HEK293 (cell line): Measurements from ENCODE around the gene CCL4.
"Not testable (repeated sequence)": the region's sequence is repeated elsewhere in the genome, so short reads cannot be mapped to it uniquely, and the experiment has no call there.

Experiments
- CTCF ChIA-PET: fragments of 350-600 bp; formaldehyde crosslinking; extraction: SDS; loops from one replicate; lab custom pipeline; 2021; ENCODE audit warnings: antibody characterized with exemption; lab: Yijun Ruan, JAX
- POLR2A ChIA-PET: fragments of 300-600 bp; formaldehyde crosslinking; extraction: SDS; loops from one replicate; lab custom pipeline; 2020; ENCODE audit warnings: antibody characterized with exemption, inconsistent platforms; lab: Yijun Ruan, JAX
- H3K27ac ChIP-seq: fragments of 200-500 bp; sonication (Bioruptor generic); 2 replicates; pipeline ENCODE4 v1.5.1; 2014; ENCODE audit warnings: low read depth, low read length, control low read depth, inconsistent platforms; ENCODE audit errors: extremely low read depth
- H3K36me3 ChIP-seq, 2 experiments: fragments of 200-500 bp in 1 of 2; sonication (Bioruptor generic) in 1 of 2; 1 replicate in 1 of 2; 2 replicates in 1 of 2; pipeline ENCODE4 v1.5.1; 2014 to 2017; ENCODE audit warnings: inconsistent platforms in 2 of 2, low read length in 2 of 2; ENCODE audit not compliant: control insufficient read depth in 2 of 2, insufficient read depth in 1 of 2
- H3K4me1 ChIP-seq: fragments of 200-500 bp; sonication (Bioruptor generic); 2 replicates; pipeline ENCODE4 v1.5.1; 2014; ENCODE audit warnings: mild to moderate bottlenecking, low read length, inconsistent platforms; ENCODE audit not compliant: control insufficient read depth, insufficient read depth
- H3K4me3 ChIP-seq: 2 replicates; pipeline ENCODE4 v1.5.1; 2011; ENCODE audit warnings: low read depth, mild to moderate bottlenecking, control low read depth, low read length, moderate library complexity
- H3K9me3 ChIP-seq: fragments of 200-500 bp; sonication (Bioruptor generic); 2 replicates; pipeline ENCODE4 v1.5.1; 2014; ENCODE audit warnings: low read depth, low read length, inconsistent platforms; ENCODE audit not compliant: control insufficient read depth, insufficient read depth
- RBAK ChIP-seq: fragments of 450-650 bp; formaldehyde crosslinking; IDR thresholded peaks from 2 replicates; pipeline ENCODE4 v1.5.1; 2016; ENCODE audit warnings: missing biosample characterization, missing genetic modification characterization
- ZBTB11 ChIP-seq: fragments of 450-650 bp; formaldehyde crosslinking; conservative IDR thresholded peaks from 2 replicates; pipeline ENCODE4 v1.5.1; 2016; ENCODE audit warnings: low read depth, missing biosample characterization, missing genetic modification characterization
- ZBTB20 ChIP-seq: fragments of 450-650 bp; formaldehyde crosslinking; IDR thresholded peaks from 2 replicates; pipeline ENCODE4 v1.5.1; 2016; ENCODE audit warnings: missing biosample characterization, missing genetic modification characterization
- ZNF335 ChIP-seq: fragments of 450-650 bp; formaldehyde crosslinking; conservative IDR thresholded peaks from 2 replicates; pipeline ENCODE4 v1.5.1; 2016; ENCODE audit warnings: missing biosample characterization, missing genetic modification characterization
- ZNF354C ChIP-seq: fragments of 450-650 bp; formaldehyde crosslinking; IDR thresholded peaks from 2 replicates; pipeline ENCODE4 v1.5.1; 2016; ENCODE audit warnings: missing biosample characterization, missing genetic modification characterization, low read depth, borderline replicate concordance
- ZNF501 ChIP-seq: fragments of 450-650 bp; formaldehyde crosslinking; IDR thresholded peaks from 2 replicates; pipeline ENCODE4 v1.5.1; 2016; ENCODE audit warnings: missing biosample characterization, missing genetic modification characterization
- ZNF664 ChIP-seq: fragments of 450-650 bp; formaldehyde crosslinking; IDR thresholded peaks from 2 replicates; pipeline ENCODE4 v1.5.1; 2016; ENCODE audit warnings: missing biosample characterization, missing genetic modification characterization
- ZNF843 ChIP-seq: fragments of 450-650 bp; formaldehyde crosslinking; IDR thresholded peaks from 2 replicates; pipeline ENCODE4 v1.5.1; 2016; ENCODE audit warnings: missing biosample characterization, missing genetic modification characterization
- ZSCAN30 ChIP-seq: fragments of 450-650 bp; IDR thresholded peaks from 2 replicates; pipeline ENCODE4 v1.5.1; 2018; ENCODE audit warnings: missing biosample characterization, mild to moderate bottlenecking, missing genetic modification characterization, moderate library complexity
- ZSCAN5A ChIP-seq: fragments of 450-650 bp; formaldehyde crosslinking; IDR thresholded peaks from 2 replicates; pipeline ENCODE4 v1.5.1; 2016; ENCODE audit warnings: missing biosample characterization, missing genetic modification characterization

Gene CCL4

DNA sequence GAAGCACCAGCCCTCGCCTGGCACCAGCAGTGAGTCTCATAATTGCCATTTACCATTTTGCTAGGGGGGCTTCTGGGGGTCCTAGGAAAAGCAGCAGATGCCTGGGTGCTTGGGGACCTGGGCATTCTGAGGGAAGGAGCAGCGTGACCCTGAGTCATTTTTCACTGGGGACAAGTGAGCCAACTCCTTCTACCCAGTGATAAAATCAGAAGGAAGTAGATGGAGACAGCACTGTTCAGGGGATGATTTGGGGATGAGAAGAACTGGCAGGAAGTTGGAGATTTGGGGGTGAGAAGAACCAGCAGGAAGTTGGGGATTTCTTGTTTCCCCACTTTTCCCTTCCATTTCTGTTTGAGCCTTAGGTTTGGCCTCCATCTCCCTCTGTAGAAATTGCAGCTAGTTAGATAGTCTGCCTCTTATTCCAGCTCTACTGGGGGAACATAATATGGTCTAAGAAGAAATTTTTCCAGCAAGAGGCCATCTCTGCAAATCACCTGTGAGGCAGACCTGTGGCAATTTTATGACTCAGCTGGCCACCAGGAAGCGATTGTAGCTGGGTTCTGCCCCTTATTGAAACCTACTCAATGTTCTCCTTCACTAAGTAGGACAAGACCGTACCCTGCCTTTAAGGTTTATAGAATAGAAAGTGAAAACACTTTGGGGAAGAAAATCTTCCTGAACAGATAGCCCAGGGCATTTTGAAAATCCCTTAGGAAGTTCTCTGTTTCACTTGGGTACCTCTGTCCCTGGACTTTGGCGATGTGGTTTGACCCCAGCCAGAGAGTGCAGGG, 21.8 kb upstream of the CCL4 start:
- CTCF ChIA-PET, result interaction anchor here (1.8 kb wide), 1 partner anchor 10 kb away, joined by 8 read pairs; no protein-coding TSS in a partner anchor

GRCh38 chr17:36082482-36083120, 21.0 kb upstream of the CCL4 start:
- POLR2A ChIA-PET, result not testable (repeated sequence)
- TF ChIP-seq ZBTB11 (tag by site-specific recombination), result peak; percentile 75
- CTCF ChIA-PET, result interaction anchor here (1.1 to 1.8 kb wide), 2 partner anchors 10 to 66 kb away, joined by 4 to 8 read pairs; no protein-coding TSS in a partner anchor

More for the DNA sequence above, 21.8 kb upstream of the CCL4 start:
- H3K4me1 ChIP-seq, H3K36me3 ChIP-seq, H3K9me3 ChIP-seq, H3K4me3 ChIP-seq, POLR2A ChIA-PET, H3K27ac ChIP-seq: not testable (repeated sequence)

GRCh38 chr17:36083691-36084090, 19.9 kb upstream of the CCL4 start:
- not testable (repeated sequence) for H3K27ac ChIP-seq
- CTCF ChIA-PET, result interaction anchor here (0.6 to 1.1 kb wide), 2 partner anchors 65 to 141 kb away, joined by 3 to 4 read pairs; no protein-coding TSS in a partner anchor

More at GRCh38 chr17:36082482-36083120, 21.0 kb upstream of the CCL4 start:
- H3K36me3 ChIP-seq, H3K27ac ChIP-seq, H3K4me1 ChIP-seq, H3K9me3 ChIP-seq, H3K4me3 ChIP-seq: not testable (repeated sequence)

DNA sequence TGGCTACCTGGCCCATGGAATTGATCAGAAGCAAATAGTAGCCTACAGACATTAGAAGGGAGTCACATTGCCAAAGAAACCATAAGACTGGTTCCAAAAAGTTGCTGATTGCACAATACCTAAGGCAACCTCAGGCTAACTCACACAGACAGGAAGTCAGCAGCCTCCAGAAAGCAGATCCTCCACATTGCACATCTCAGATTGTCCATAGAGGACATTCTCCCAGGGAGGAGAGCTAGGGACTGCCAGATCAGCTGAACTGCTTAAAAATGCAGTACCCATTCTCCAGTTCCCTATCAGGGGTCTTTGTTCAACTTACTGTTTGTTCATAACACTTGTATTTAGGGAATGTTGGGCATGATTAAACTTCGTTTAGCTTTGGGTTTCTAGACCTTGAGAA, 17.9 kb upstream of the CCL4 start:
- CTCF ChIA-PET, result interaction anchor here (1.0 to 2.2 kb wide), 4 partner anchors 13 to 110 kb away, joined by 4 to 13 read pairs (median 6); no protein-coding TSS in a partner anchor
- Histone ChIP-seq H3K4me1 (no peaks in the 10 kb centered on the region), H3K9me3 (no peaks in the 10 kb centered on the region), H3K4me3 (no peak overlapping the region), H3K27ac (no peak overlapping the region), H3K36me3 (no peaks in the 10 kb centered on the region)
- POLR2A ChIA-PET, result no interaction called here
- TF ChIP-seq ZNF335 (tag by site-specific recombination), result 0 out of 2 replicates have a peak, but pooled peaks have one; percentile 30
- TF ChIP-seq ZNF354C (tag by site-specific recombination), result no peak

More at GRCh38 chr17:36083691-36084090, 19.9 kb upstream of the CCL4 start:
- H3K36me3 ChIP-seq, H3K4me3 ChIP-seq, H3K4me1 ChIP-seq, POLR2A ChIA-PET, H3K9me3 ChIP-seq: not testable (repeated sequence)

DNA sequence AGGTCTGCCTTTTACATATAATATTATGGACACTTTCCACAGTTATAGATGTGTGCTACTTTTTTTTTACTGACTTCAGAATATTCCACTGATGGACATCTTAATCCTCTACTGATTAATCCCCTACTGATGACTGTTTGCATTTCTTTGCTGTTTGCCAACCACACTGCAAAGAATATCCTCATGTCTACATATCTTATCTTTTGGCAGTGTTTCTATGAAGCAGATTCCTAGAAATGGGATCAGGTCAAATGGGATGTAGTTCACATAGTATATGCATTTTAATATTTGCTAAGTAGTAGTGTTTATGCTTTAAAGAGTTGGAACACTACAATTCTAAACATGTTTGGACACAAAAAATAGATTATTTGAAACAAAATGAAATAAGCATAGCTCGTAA, 16.8 kb upstream of the CCL4 start:
- Histone ChIP-seq H3K4me3 (no peak overlapping the region), H3K36me3 (no peaks in the 10 kb centered on the region), H3K9me3 (no peaks in the 10 kb centered on the region), H3K27ac (no peak overlapping the region), H3K4me1 (no peaks in the 10 kb centered on the region)
- POLR2A ChIA-PET, result no interaction called here
- CTCF ChIA-PET, result interaction anchor here (0.5 to 2.2 kb wide), 6 partner anchors 14 to 118 kb away, joined by 3 to 13 read pairs (median 4); no protein-coding TSS in a partner anchor
- TF ChIP-seq ZSCAN5A (no peak), RBAK (no peak), ZSCAN30 (tag by site-specific recombination) (no peak), ZNF664 (tag by site-specific recombination) (no peak), ZBTB20 (tag by site-specific recombination) (no peak), ZNF501 (tag by site-specific recombination) (no peak), ZNF843 (tag by site-specific recombination) (no peak)

- H3K36me3 ChIP-seq, POLR2A ChIA-PET, H3K27ac ChIP-seq, H3K4me3 ChIP-seq, H3K9me3 ChIP-seq, H3K4me1 ChIP-seq: not testable (repeated sequence)
- CTCF ChIA-PET, result interaction anchor here (1.1 to 2.2 kb wide), 2 partner anchors 14 to 62 kb away, joined by 4 to 13 read pairs; no protein-coding TSS in a partner anchor
These were observed 16.2 kb upstream of the CCL4 start for GRCh38 chr17:36087471-36087870.
